Panc1 (cell line): ENCODE measurements around the gene YIPF4. TPM values are rescaled to one million over a fixed set of nuclear protein-coding genes. Genes with fewer than 3 reads are reported as not detected.

Experiments used
- ATAC-seq: fragments of 200-7000 bp; cut with Tn5 transposase; 2 replicates; pipeline ENCODE4 v1.9.1; 2020; ENCODE audit warnings: mild to moderate bottlenecking, moderate library complexity
- BruUV-seq: library from RNA; stranded (reverse); fragments of 400-500 nt; replicated peaks from 2 replicates; lab custom pipeline; 2021; lab: Mats Ljungman, UMichigan
- CTCF ChIA-PET: fragments of 300-600 bp; sonication (Branson Sonifier 250); formaldehyde crosslinking; loops from one replicate; lab custom pipeline; 2022; ENCODE audit warnings: antibody characterized with exemption; lab: Charles Lee
- POLR2A ChIA-PET: fragments of 300-600 bp; sonication (Branson Sonifier 250); formaldehyde crosslinking; loops from one replicate; lab custom pipeline; 2022; ENCODE audit warnings: antibody characterized with exemption; lab: Charles Lee
- DNase-seq: peaks from one replicate; pipeline ENCODE4 v3.0.0-alpha.2; 2010; ENCODE audit warnings: low read depth, low spot score
- H3K27ac ChIP-seq: 2 replicates; pipeline ENCODE4 v1.5.1; 2011; ENCODE audit warnings: mild to moderate bottlenecking, low read length, inconsistent platforms
- H3K27me3 ChIP-seq: fragments of 200-500 bp; sonication (Bioruptor generic); 2 replicates; pipeline ENCODE4 v1.6.0; 2014; ENCODE audit warnings: low read length, inconsistent platforms; ENCODE audit not compliant: control insufficient read depth, insufficient read depth
- H3K36me3 ChIP-seq: fragments of 200-500 bp; sonication (Bioruptor generic); 2 replicates; pipeline ENCODE4 v1.5.1; 2014; ENCODE audit warnings: inconsistent platforms, mild to moderate bottlenecking, low read length, moderate library complexity; ENCODE audit not compliant: control insufficient read depth, insufficient read depth
- H3K4me1 ChIP-seq: 2 replicates; pipeline ENCODE4 v1.5.1; 2011; ENCODE audit warnings: inconsistent platforms, mild to moderate bottlenecking, low read length, moderate library complexity; ENCODE audit not compliant: control insufficient read depth, insufficient read depth
- H3K4me3 ChIP-seq, 2 experiments: 2 replicates each; pipeline ENCODE4 v1.5.1; 2011 to 2012; ENCODE audit warnings: low read depth in 2 of 2, low read length in 2 of 2, mild to moderate bottlenecking in 2 of 2, inconsistent platforms in 1 of 2, moderate library complexity in 1 of 2
- H3K9me3 ChIP-seq: fragments of 200-500 bp; sonication (Bioruptor generic); 2 replicates; pipeline ENCODE4 v1.5.1; 2014; ENCODE audit warnings: low read depth, mild to moderate bottlenecking, inconsistent platforms, low read length, moderate library complexity; ENCODE audit not compliant: control insufficient read depth, insufficient read depth
- POLR2AphosphoS5 ChIP-seq: IDR thresholded peaks from 2 replicates; pipeline ENCODE4 v1.6.1; 2012; ENCODE audit warnings: mild to moderate bottlenecking, low read depth, low read length, moderate library complexity
- SIN3A ChIP-seq: IDR thresholded peaks from 2 replicates; pipeline ENCODE4 v1.6.1; 2012; ENCODE audit warnings: low read depth, mild to moderate bottlenecking, low read length, moderate library complexity, borderline replicate concordance; ENCODE audit not compliant: insufficient read depth
- TCF7L2 ChIP-seq: IDR thresholded peaks from 2 replicates; pipeline ENCODE4 v1.6.1; 2011; ENCODE audit warnings: mild to moderate bottlenecking, low read depth, low read length, inconsistent platforms
- in situ Hi-C: cut with HindIII; loops from 2 replicates; pipeline ENCODE4 v1.10.0; 2016; ENCODE audit warnings: low sequenced_read_pairs, low pct_unique_long_range_greater_than_20kb
- intact Hi-C: fragments of 100-400 bp; cut with micrococcal nuclease; formaldehyde crosslinking; loops from one replicate; pipeline ENCODE4 v1.10.0; 2022; ENCODE audit not compliant: unreplicated experiment
- total RNA-seq: library from RNA; stranded (reverse); gene quantifications from one replicate; pipeline ENCODE4 v1.2.1, GENCODE V29; 2021; ENCODE audit not compliant: unreplicated experiment
- TF ChIP-seq, protein P1 (sequence below): fragments of 450-650 bp; IDR thresholded peaks from 2 replicates; pipeline ENCODE4 v1.5.1; 2017; ENCODE audit warnings: mild to moderate bottlenecking
- TF ChIP-seq, protein P2 (sequence below), 2 experiments: IDR thresholded peaks; 2 replicates each; pipeline ENCODE4 v1.6.1; 2011 to 2012; ENCODE audit warnings: low read depth in 2 of 2, control low read depth in 1 of 2, low read length in 1 of 2, mild to moderate bottlenecking in 1 of 2, moderate library complexity in 1 of 2; ENCODE audit not compliant: insufficient read depth in 1 of 2

Gene YIPF4
- total RNA-seq, 1 experiment from 2014 or later = 45.9 TPM

- POLR2A ChIA-PET = no interaction called here
- Histone ChIP-seq H3K36me3 (no peaks in the 10 kb centered on the region), H3K4me1 (no peaks in the 10 kb centered on the region), H3K27ac (no peak overlapping the region), H3K9me3 (no peaks in the 10 kb centered on the region), H3K27me3 (no peaks in the 10 kb centered on the region), H3K4me3 (no peak overlapping the region)
- ATAC-seq (no peak), DNase-seq (no peak)
- intact Hi-C loops = no loop called here
- no TSS peak for BruUV-seq
- CTCF ChIA-PET = no interaction called here
- TF ChIP-seq SIN3A = no peak
- no peak for TF ChIP-seq TCF7L2
- TF ChIP-seq POLR2AphosphoS5 = no peak
- TF ChIP-seq, protein P1, sequence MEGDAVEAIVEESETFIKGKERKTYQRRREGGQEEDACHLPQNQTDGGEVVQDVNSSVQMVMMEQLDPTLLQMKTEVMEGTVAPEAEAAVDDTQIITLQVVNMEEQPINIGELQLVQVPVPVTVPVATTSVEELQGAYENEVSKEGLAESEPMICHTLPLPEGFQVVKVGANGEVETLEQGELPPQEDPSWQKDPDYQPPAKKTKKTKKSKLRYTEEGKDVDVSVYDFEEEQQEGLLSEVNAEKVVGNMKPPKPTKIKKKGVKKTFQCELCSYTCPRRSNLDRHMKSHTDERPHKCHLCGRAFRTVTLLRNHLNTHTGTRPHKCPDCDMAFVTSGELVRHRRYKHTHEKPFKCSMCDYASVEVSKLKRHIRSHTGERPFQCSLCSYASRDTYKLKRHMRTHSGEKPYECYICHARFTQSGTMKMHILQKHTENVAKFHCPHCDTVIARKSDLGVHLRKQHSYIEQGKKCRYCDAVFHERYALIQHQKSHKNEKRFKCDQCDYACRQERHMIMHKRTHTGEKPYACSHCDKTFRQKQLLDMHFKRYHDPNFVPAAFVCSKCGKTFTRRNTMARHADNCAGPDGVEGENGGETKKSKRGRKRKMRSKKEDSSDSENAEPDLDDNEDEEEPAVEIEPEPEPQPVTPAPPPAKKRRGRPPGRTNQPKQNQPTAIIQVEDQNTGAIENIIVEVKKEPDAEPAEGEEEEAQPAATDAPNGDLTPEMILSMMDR = no peak
- in situ Hi-C loops = no loop called here
These were observed 27.9 kb upstream of the YIPF4 start for GRCh38 chr2:32249731-32250236.

GRCh38 chr2:32250290-32250689 is 27.4 kb upstream of the YIPF4 start:
- TF ChIP-seq POLR2AphosphoS5 (no peak), TCF7L2 (no peak), SIN3A (no peak)
- TF ChIP-seq, protein P1 = no peak
- TF ChIP-seq, protein P2, sequence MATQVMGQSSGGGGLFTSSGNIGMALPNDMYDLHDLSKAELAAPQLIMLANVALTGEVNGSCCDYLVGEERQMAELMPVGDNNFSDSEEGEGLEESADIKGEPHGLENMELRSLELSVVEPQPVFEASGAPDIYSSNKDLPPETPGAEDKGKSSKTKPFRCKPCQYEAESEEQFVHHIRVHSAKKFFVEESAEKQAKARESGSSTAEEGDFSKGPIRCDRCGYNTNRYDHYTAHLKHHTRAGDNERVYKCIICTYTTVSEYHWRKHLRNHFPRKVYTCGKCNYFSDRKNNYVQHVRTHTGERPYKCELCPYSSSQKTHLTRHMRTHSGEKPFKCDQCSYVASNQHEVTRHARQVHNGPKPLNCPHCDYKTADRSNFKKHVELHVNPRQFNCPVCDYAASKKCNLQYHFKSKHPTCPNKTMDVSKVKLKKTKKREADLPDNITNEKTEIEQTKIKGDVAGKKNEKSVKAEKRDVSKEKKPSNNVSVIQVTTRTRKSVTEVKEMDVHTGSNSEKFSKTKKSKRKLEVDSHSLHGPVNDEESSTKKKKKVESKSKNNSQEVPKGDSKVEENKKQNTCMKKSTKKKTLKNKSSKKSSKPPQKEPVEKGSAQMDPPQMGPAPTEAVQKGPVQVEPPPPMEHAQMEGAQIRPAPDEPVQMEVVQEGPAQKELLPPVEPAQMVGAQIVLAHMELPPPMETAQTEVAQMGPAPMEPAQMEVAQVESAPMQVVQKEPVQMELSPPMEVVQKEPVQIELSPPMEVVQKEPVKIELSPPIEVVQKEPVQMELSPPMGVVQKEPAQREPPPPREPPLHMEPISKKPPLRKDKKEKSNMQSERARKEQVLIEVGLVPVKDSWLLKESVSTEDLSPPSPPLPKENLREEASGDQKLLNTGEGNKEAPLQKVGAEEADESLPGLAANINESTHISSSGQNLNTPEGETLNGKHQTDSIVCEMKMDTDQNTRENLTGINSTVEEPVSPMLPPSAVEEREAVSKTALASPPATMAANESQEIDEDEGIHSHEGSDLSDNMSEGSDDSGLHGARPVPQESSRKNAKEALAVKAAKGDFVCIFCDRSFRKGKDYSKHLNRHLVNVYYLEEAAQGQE (IDR thresholded peaks at IDR 0.05; ENCODE audit: insufficient read depth in 1 of 2, low read depth in 2 of 2, low read length in 1 of 2) = no peak
- ATAC-seq (no peak), DNase-seq (no peak)
- H3K4me3 ChIP-seq = no peak overlapping the region
- in situ Hi-C loops = no loop called here
- ChIA-PET CTCF (no interaction called here), POLR2A (no interaction called here)
- no peaks in the 10 kb centered on the region for H3K27me3 ChIP-seq
- intact Hi-C loops = no loop called here
- no peaks in the 10 kb centered on the region for H3K36me3 ChIP-seq
- no peaks in the 10 kb centered on the region for H3K9me3 ChIP-seq
- H3K27ac ChIP-seq = no peak overlapping the region
- no TSS peak for BruUV-seq
- no peaks in the 10 kb centered on the region for H3K4me1 ChIP-seq
